K562 (cell line): ENCODE data around the gene DTX4. TPM values are rescaled to one million over a fixed set of nuclear protein-coding genes. Genes with fewer than 3 reads are reported as not detected.

Experiments used
- BRD4 ChIP-seq: fragments of 200-600 bp; sonication (generic); IDR thresholded peaks from 2 replicates; pipeline ENCODE4 v1.6.1; 2017; ENCODE audit warnings: inconsistent platforms
- CHD2 ChIP-seq: IDR thresholded peaks from 2 replicates; pipeline ENCODE4 v1.6.1; 2011; ENCODE audit warnings: low read depth, low read length
- KLF16 ChIP-seq: IDR thresholded peaks from 2 replicates; pipeline ENCODE4 v1.6.1; 2016; ENCODE audit warnings: antibody characterized with exemption
- RB1 ChIP-seq: fragments of 450-650 bp; IDR thresholded peaks from 2 replicates; pipeline ENCODE4 v1.6.1; 2017; ENCODE audit warnings: low read depth, mild to moderate bottlenecking
- SAP30 ChIP-seq: fragments of 200-600 bp; sonication (generic); IDR thresholded peaks from 2 replicates; pipeline ENCODE4 v1.6.1; 2012; ENCODE audit warnings: borderline replicate concordance, low read depth, mild to moderate bottlenecking, moderate library complexity, low read length, control low read depth, inconsistent platforms; ENCODE audit not compliant: insufficient read depth, poor library complexity, severe bottlenecking
- polyA plus RNA-seq, 8 experiments: library from polyadenylated mRNA; depleted of rRNA in 4 of 8; stranded (reverse) in 5 of 8; unstranded in 3 of 8; fragments of >200 nt; fragmentation: Nextera tagmentation in 2 of 8; fragmentation: Illumina TruSeq in 1 of 8; extraction: Ambion mirVana in 2 of 8; extraction: Trizol in 1 of 8; gene quantifications; 2 replicates each; pipeline versions ENCODE4 v1.2.1 to v1.2.3, GENCODE V29; 2011 to 2014; ENCODE audit warnings: inconsistent platforms in 1 of 8, missing spikeins in 1 of 8
- total RNA-seq, 7 experiments: library from RNA; depleted of rRNA in 6 of 7; stranded (reverse); fragments of >200 nt in 6 of 7; fragmentation: Illumina TruSeq in 2 of 7; extraction: Trizol in 2 of 7; gene quantifications; 2 replicates each; pipeline versions ENCODE4 v1.2.1 to v1.2.3, GENCODE V29; 2011 to 2021; ENCODE audit warnings: low replicate concordance in 1 of 7
- TF ChIP-seq, protein P1 (sequence below): fragments of 450-650 bp; formaldehyde crosslinking; IDR thresholded peaks from 2 replicates; pipeline ENCODE4 v1.4.0; 2022; ENCODE audit warnings: missing genetic modification characterization
- TF ChIP-seq, protein P2 (sequence below): fragments of 250-450 bp; sonication (Bioruptor Pico); IDR thresholded peaks from 2 replicates; pipeline ENCODE4 v1.6.1; 2021; ENCODE audit warnings: mild to moderate bottlenecking
- TF ChIP-seq, protein P3 (sequence below): fragments of 250-450 bp; sonication (Bioruptor Pico); IDR thresholded peaks from 2 replicates; pipeline ENCODE4 v1.4.0; 2020; ENCODE audit warnings: borderline replicate concordance

The DTX4 gene
- total and polyA plus RNA-seq, 9 of the 15 experiments (the other 6 are each of a cell fraction or from before 2014, with no cell fraction given), result 0.03 to 0.47 (median 0.04) TPM; not detected in 4

DNA sequence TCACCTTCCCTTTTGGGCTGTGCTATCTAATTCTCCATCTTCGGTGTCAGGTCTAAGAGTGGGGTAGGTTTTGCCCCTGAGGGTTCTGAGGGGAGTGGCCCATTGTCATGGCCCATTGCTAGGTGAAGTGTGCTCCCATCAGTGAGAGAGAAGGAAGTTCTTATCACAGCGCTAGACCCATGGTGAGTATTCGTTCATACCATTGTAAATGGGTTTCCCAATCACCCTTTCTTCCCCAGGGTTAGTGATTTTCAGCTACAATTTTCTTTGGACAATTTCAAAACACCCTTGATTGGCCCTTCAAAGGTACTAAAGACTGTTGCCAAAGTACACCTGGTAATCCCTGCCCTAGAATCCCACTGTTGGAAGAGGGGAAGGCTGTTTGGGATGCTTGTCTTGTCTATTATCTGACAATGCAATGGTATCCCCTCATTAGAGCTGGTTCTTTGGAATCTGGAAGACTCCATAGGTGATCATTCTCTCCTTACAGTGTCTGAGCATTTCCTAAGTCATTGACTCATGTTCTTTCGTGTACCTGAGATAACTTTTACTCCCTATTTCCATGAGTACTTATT lies 20.6 kb downstream of the DTX4 start (continued):
- TF ChIP-seq, protein P1, sequence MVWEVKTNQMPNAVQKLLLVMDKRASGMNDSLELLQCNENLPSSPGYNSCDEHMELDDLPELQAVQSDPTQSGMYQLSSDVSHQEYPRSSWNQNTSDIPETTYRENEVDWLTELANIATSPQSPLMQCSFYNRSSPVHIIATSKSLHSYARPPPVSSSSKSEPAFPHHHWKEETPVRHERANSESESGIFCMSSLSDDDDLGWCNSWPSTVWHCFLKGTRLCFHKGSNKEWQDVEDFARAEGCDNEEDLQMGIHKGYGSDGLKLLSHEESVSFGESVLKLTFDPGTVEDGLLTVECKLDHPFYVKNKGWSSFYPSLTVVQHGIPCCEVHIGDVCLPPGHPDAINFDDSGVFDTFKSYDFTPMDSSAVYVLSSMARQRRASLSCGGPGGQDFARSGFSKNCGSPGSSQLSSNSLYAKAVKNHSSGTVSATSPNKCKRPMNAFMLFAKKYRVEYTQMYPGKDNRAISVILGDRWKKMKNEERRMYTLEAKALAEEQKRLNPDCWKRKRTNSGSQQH (CRISPR knock-in tag), result no peak
- TF ChIP-seq BRD4, result no peak
- TF ChIP-seq RB1, result no peak
- TF ChIP-seq KLF16, result no peak
- TF ChIP-seq, protein P2, sequence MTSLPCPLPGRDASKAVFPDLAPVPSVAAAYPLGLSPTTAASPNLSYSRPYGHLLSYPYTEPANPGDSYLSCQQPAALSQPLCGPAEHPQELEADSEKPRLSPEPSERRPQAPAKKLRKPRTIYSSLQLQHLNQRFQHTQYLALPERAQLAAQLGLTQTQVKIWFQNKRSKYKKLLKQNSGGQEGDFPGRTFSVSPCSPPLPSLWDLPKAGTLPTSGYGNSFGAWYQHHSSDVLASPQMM (CRISPR knock-in tag), result no peak
- TF ChIP-seq, protein P3, sequence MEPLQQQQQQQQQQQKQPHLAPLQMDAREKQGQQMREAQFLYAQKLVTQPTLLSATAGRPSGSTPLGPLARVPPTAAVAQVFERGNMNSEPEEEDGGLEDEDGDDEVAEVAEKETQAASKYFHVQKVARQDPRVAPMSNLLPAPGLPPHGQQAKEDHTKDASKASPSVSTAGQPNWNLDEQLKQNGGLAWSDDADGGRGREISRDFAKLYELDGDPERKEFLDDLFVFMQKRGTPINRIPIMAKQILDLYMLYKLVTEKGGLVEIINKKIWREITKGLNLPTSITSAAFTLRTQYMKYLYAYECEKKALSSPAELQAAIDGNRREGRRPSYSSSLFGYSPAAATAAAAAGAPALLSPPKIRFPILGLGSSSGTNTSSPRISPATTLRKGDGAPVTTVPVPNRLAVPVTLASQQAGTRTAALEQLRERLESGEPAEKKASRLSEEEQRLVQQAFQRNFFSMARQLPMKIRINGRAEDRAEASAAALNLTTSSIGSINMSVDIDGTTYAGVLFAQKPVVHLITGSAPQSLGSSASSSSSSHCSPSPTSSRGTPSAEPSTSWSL, result no peak
- TF ChIP-seq CHD2, result no peak
- no peak for TF ChIP-seq SAP30
